Smooth muscle cell (in vitro differentiated cells): ENCODE results near the gene TBK1. TPM values are rescaled to one million over a fixed set of nuclear protein-coding genes. Genes with fewer than 3 reads are reported as not detected.
A peak's percentile ranks its signal among the peaks of the same experiment; 100 is the strongest.

Experiments
- DNase-seq: peaks from one replicate; lab custom pipeline; 2025; ENCODE audit not compliant: unreplicated experiment; lab: John Stamatoyannopoulos, UW
- H2AFZ ChIP-seq: fragments of 200-600 bp; sonication (generic); 2 replicates; pipeline ENCODE4 v1.6.0; 2016; ENCODE audit warnings: antibody characterized with exemption, low read depth, mild to moderate bottlenecking
- H3F3A ChIP-seq: fragments of 200-600 bp; sonication (generic); 2 replicates; pipeline ENCODE4 v1.6.0; 2017; ENCODE audit warnings: antibody characterized with exemption, low read depth
- H3K27ac ChIP-seq: fragments of 200-600 bp; sonication (generic); 2 replicates; pipeline ENCODE4 v1.5.1; 2016; ENCODE audit warnings: low read depth, mild to moderate bottlenecking
- H3K27me3 ChIP-seq: fragments of 200-600 bp; sonication (generic); 2 replicates; pipeline ENCODE4 v1.6.1; 2016; ENCODE audit warnings: low read depth, mild to moderate bottlenecking
- H3K36me3 ChIP-seq: fragments of 200-600 bp; sonication (generic); 2 replicates; pipeline ENCODE4 v1.5.1; 2016; ENCODE audit warnings: low read depth
- H3K4me1 ChIP-seq: fragments of 200-600 bp; sonication (generic); 2 replicates; pipeline ENCODE4 v1.5.1; 2016; ENCODE audit warnings: low read depth
- H3K4me2 ChIP-seq: fragments of 200-600 bp; sonication (generic); 2 replicates; pipeline ENCODE4 v1.6.0; 2016; ENCODE audit warnings: mild to moderate bottlenecking
- H3K4me3 ChIP-seq: fragments of 200-600 bp; sonication (generic); 2 replicates; pipeline ENCODE4 v1.5.1; 2016; ENCODE audit warnings: mild to moderate bottlenecking
- H3K79me2 ChIP-seq: fragments of 200-600 bp; sonication (generic); 2 replicates; pipeline ENCODE4 v1.6.0; 2016; ENCODE audit warnings: low read depth, mild to moderate bottlenecking
- H3K9ac ChIP-seq: fragments of 200-600 bp; sonication (generic); 2 replicates; pipeline ENCODE4 v1.6.0; 2016; ENCODE audit warnings: low read depth
- H3K9me3 ChIP-seq: fragments of 200-600 bp; sonication (generic); replicated peaks from 2 replicates; pipeline ENCODE4 v1.5.1; 2016; ENCODE audit warnings: low read depth
- H4K20me1 ChIP-seq: fragments of 200-600 bp; sonication (generic); 2 replicates; pipeline ENCODE4 v1.6.0; 2016; ENCODE audit warnings: low read depth
- CTCF ChIP-seq: fragments of 200-600 bp; sonication (generic); IDR thresholded peaks from 2 replicates; pipeline ENCODE4 v1.5.1; 2017; ENCODE audit warnings: borderline replicate concordance, mild to moderate bottlenecking, antibody characterized with exemption; ENCODE audit not compliant: insufficient read depth, poor library complexity, severe bottlenecking
- WGBS: methylation state at CpG from one replicate; pipeline ENCODE4 v1.1.7; 2016; ENCODE audit warnings: low lambda C conversion rate; 5-methylcytosine and 5-hydroxymethylcytosine counted together
- polyA plus RNA-seq: library from polyadenylated mRNA; unstranded; fragments of >200 nt; fragmentation: Nextera tagmentation; extraction: Ambion mirVana; gene quantifications from 2 replicates; pipeline ENCODE4 v1.2.1, GENCODE V29; 2016
- total RNA-seq: library from RNA; depleted of rRNA; stranded (reverse); fragments of >200 nt; gene quantifications from 2 replicates; pipeline ENCODE4 v1.2.3, GENCODE V29; 2014

The TBK1 gene
- total and polyA plus RNA-seq, 2 experiments from 2014 or later, result 16.8 to 28.9 TPM

DNA sequence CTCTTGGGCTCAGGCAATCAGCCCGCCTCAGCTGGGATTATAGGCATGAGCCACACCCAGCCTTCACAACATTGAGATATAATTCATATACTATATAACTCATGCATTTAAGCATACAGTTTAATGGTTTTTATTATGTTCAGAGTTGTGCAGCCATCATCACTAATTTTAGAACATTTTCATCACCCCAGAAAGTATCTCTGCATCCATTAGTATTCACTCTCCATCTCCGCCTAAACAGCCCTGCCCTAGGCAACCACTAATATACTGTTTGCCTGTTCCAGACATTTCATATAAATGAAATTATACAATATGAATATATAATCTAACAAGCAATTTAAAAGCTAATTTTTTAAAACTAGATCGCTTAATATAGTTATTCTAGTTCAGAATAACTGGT, 34.7 kb downstream of the TBK1 start:
- Histone ChIP-seq H3K4me2 (no peak overlapping the region), H3K4me3 (no peak overlapping the region), H3K27ac (peak overlapping the region; percentile 23), H2AFZ (no peak overlapping the region), H4K20me1 (no peaks in the 10 kb centered on the region), H3K9ac (no peak overlapping the region), H3F3A (peaks cover 4% of the 10 kb centered on the region), H3K9me3 (no peaks in the 10 kb centered on the region), H3K27me3 (no peaks in the 10 kb centered on the region), H3K4me1 (no peaks in the 10 kb centered on the region), H3K36me3 (peaks cover 35% of the 10 kb centered on the region), H3K79me2 (no peaks in the 10 kb centered on the region)
- TF ChIP-seq CTCF, result no peak
- WGBS, result 96% methylated on average over 3 of the region's 3 CpGs
- no peak for DNase-seq

DNA sequence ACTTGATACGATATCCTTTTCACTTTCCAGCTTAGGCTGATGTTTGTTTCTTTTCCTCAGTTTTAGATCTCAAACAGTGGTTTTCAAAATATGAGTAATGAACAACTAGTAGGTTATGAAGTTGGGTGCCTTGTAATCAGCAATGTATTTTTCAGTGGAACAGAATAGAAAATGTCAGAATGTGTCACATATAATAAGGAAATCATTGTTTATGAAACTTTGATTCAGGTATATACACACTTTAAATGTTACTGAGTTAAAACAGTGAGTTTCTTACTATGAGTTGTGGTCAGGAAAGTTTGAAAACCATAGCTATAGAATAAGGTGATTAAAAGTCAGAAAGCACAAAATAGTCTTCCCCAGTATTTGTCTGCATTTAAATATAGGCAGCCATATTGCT, 39.8 kb downstream of the TBK1 start:
- Histone ChIP-seq H3K27me3 (no peaks in the 10 kb centered on the region), H3K4me2 (no peak overlapping the region), H3K9me3 (no peaks in the 10 kb centered on the region), H2AFZ (no peak overlapping the region), H3F3A (no peaks in the 10 kb centered on the region), H3K36me3 (peaks cover 33% of the 10 kb centered on the region), H3K27ac (no peak overlapping the region), H3K9ac (no peak overlapping the region), H3K4me3 (no peak overlapping the region), H3K79me2 (no peaks in the 10 kb centered on the region), H3K4me1 (no peaks in the 10 kb centered on the region), H4K20me1 (no peaks in the 10 kb centered on the region)
- DNase-seq, result no peak
- TF ChIP-seq CTCF, result no peak
- WGBS, result 100% methylated on average over 1 of the region's 1 CpG

DNA sequence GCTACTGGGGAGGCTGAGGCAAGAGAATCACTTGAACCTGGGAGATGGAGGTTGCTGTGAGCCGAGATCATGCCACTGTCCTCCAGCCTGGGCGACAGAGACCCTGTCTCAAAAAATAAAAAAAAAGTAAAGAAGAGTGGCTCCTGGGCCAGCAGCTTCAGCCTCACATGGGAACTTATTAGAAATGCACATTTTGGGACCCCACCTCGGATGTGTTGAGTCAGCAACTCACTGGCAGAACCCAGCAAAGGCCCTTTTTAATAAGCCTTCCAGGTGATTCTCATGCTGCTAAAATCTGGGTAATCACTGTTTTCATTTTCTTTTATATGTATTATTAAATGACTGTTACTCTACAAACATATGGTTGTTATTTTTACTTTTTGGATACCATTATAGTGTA, 41.6 kb downstream of the TBK1 start:
- Histone ChIP-seq H3K27ac (no peak overlapping the region), H3K9me3 (no peaks in the 10 kb centered on the region), H3K36me3 (peaks cover 43% of the 10 kb centered on the region), H4K20me1 (no peaks in the 10 kb centered on the region), H2AFZ (no peak overlapping the region), H3F3A (no peaks in the 10 kb centered on the region), H3K4me1 (no peaks in the 10 kb centered on the region), H3K79me2 (no peaks in the 10 kb centered on the region), H3K9ac (no peak overlapping the region), H3K27me3 (no peaks in the 10 kb centered on the region), H3K4me3 (no peak overlapping the region), H3K4me2 (no peak overlapping the region)
- WGBS, result 98% methylated on average over 3 of the region's 3 CpGs
- DNase-seq, result no peak
- no peak for TF ChIP-seq CTCF

DNA sequence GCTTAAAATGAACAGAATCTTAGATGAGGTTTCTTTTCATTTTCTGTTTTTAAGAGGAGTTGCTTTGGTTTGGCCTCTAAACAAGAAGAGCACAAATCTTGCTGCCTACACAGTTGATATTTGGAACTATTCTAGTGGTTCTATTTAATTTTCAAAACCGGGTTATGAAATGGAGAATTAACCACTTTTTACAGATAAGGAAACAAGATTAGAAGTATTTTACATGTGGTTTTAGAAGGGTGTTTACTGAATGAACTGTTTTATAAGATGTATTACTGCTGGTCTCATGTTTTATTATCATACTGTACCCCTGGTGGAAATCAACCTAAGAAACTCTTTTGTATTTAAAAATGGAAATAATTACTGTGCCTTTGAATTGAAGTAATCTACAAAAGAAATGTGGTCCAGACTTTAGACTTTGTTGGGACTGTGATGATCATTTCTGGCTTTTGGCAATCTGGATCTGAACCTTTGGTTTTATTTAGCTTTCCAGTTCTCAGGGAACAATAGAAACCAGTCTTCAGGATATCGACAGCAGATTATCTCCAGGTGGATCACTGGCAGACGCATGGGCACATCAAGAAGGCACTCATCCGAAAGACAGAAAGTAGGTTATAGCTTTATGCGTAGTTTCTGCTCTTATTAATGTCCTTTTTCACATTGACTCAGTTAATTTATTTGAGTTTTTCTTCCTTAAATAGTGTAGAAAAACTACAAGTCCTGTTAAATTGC, 43.2 kb downstream of the TBK1 start:
- 91% methylated on average over 5 of the region's 5 CpGs for WGBS
- no peaks in the 10 kb centered on the region for H3K9me3 ChIP-seq
- no peaks in the 10 kb centered on the region for H3K4me1 ChIP-seq
- no peaks in the 10 kb centered on the region for H3K79me2 ChIP-seq
- no peaks in the 10 kb centered on the region for H4K20me1 ChIP-seq
- peaks cover 31% of the 10 kb centered on the region for H3K36me3 ChIP-seq
- H3K9ac ChIP-seq, result no peak overlapping the region
- no peak overlapping the region for H3K27ac ChIP-seq
- H3F3A ChIP-seq, result no peaks in the 10 kb centered on the region
- H3K4me2 ChIP-seq, result no peak overlapping the region
- H3K4me3 ChIP-seq, result no peak overlapping the region
- no peak overlapping the region for H2AFZ ChIP-seq
- no peak for TF ChIP-seq CTCF
- H3K27me3 ChIP-seq, result no peaks in the 10 kb centered on the region
- no peak for DNase-seq
